Endothelial cell (in vitro differentiated cells): ENCODE measurements around the gene KCNQ1. TPM values are rescaled to one million over a fixed set of nuclear protein-coding genes. Genes with fewer than 3 reads are reported as not detected.
A peak's percentile ranks its signal among the peaks of the same experiment; 100 is the strongest.

Experiments
- DNase-seq: peaks from one replicate; pipeline ENCODE4 v3.0.0; 2021; ENCODE audit warnings: low spot score
- H3K27ac Mint-ChIP-seq: one replicate; pipeline ENCODE4 v1.8.0; 2021; ENCODE audit warnings: mixed read lengths, inconsistent platforms; ENCODE audit not compliant: unreplicated experiment
- H3K27me3 Mint-ChIP-seq: one replicate; pipeline ENCODE4 v1.8.0; 2021; ENCODE audit warnings: mild to moderate bottlenecking, moderate library complexity, mixed read lengths, inconsistent platforms; ENCODE audit not compliant: unreplicated experiment
- H3K36me3 Mint-ChIP-seq: one replicate; pipeline ENCODE4 v1.8.0; 2021; ENCODE audit warnings: mild to moderate bottlenecking, low read depth, mixed read lengths, inconsistent platforms; ENCODE audit not compliant: unreplicated experiment
- H3K4me1 Mint-ChIP-seq: one replicate; pipeline ENCODE4 v1.8.0; 2021; ENCODE audit warnings: mild to moderate bottlenecking, mixed read lengths, inconsistent platforms; ENCODE audit not compliant: unreplicated experiment
- H3K4me3 Mint-ChIP-seq: one replicate; pipeline ENCODE4 v1.8.0; 2021; ENCODE audit warnings: mild to moderate bottlenecking, mixed read lengths, inconsistent platforms; ENCODE audit not compliant: unreplicated experiment
- H3K9me3 Mint-ChIP-seq: one replicate; pipeline ENCODE4 v1.8.0; 2021; ENCODE audit warnings: mixed read lengths, inconsistent platforms; ENCODE audit not compliant: unreplicated experiment
- CTCF ChIP-seq: fragments of 200-600 bp; sonication (generic); IDR thresholded peaks from one replicate; pipeline ENCODE4 v1.5.0; 2021; ENCODE audit warnings: antibody characterized with exemption; ENCODE audit not compliant: unreplicated experiment
- total RNA-seq: library from RNA; stranded (reverse); fragmentation: NEBNext Ultra II Directional; extraction: Animal tissue kit (Norgen Biotek cat#: 25700); gene quantifications from one replicate; pipeline ENCODE4 v1.2.1, GENCODE V29; 2021; ENCODE audit not compliant: unreplicated experiment

Gene KCNQ1
- total RNA-seq, 1 donor from 2014 or later, result 35.3 TPM

- peaks cover 11% of the 10 kb centered on the region for H3K27me3 Mint-ChIP-seq
- peak overlapping the region; percentile 70 for H3K27ac Mint-ChIP-seq
- H3K4me1 Mint-ChIP-seq, result peaks cover 16% of the 10 kb centered on the region
These were observed 2.6 kb downstream of the KCNQ1 start for GRCh38 chr11:2447253-2447950.

GRCh38 chr11:2447951-2448650 lies 3.3 kb downstream of the KCNQ1 start:
- DNase-seq, result no peak
- H3K36me3 Mint-ChIP-seq, result no peaks in the 10 kb centered on the region
- H3K27ac Mint-ChIP-seq, result no peak overlapping the region
- H3K27me3 Mint-ChIP-seq, result peaks cover 14% of the 10 kb centered on the region
- H3K9me3 Mint-ChIP-seq, result no peaks in the 10 kb centered on the region
- peaks cover 16% of the 10 kb centered on the region for H3K4me1 Mint-ChIP-seq
- H3K4me3 Mint-ChIP-seq, result no peak overlapping the region
- TF ChIP-seq CTCF, result no peak

More at GRCh38 chr11:2447253-2447950, 2.6 kb downstream of the KCNQ1 start:
- DNase-seq, result peak; percentile 47
- no peaks in the 10 kb centered on the region for H3K9me3 Mint-ChIP-seq
- H3K4me3 Mint-ChIP-seq, result peak overlapping the region; percentile 67
- no peaks in the 10 kb centered on the region for H3K36me3 Mint-ChIP-seq
- no peak for TF ChIP-seq CTCF

GRCh38 chr11:2448661-2449547 lies 4.1 kb downstream of the KCNQ1 start:
- Mint-ChIP-seq H3K36me3 (no peaks in the 10 kb centered on the region), H3K27ac (no peak overlapping the region), H3K4me3 (no peak overlapping the region), H3K9me3 (no peaks in the 10 kb centered on the region), H3K4me1 (peaks cover 16% of the 10 kb centered on the region), H3K27me3 (peaks cover 12% of the 10 kb centered on the region)
- DNase-seq, result no peak
- TF ChIP-seq CTCF, result no peak

GRCh38 chr11:2449548-2450320 lies 4.9 kb downstream of the KCNQ1 start:
- Mint-ChIP-seq H3K9me3 (no peaks in the 10 kb centered on the region), H3K36me3 (no peaks in the 10 kb centered on the region), H3K27me3 (peaks cover 12% of the 10 kb centered on the region), H3K4me3 (no peak overlapping the region), H3K4me1 (peaks cover 16% of the 10 kb centered on the region), H3K27ac (no peak overlapping the region)
- TF ChIP-seq CTCF, result no peak
- no peak for DNase-seq
